Nephron progenitor cell (in vitro differentiated cells): ENCODE data around the gene RAP2B.

ENCODE experiments used
- DNase-seq: peaks from one replicate; pipeline ENCODE4 v3.0.0; 2021
- H3K27ac Mint-ChIP-seq: 2 replicates; pipeline ENCODE4 v1.8.0; 2021; ENCODE audit warnings: mild to moderate bottlenecking, moderate library complexity, mixed read lengths
- H3K27me3 Mint-ChIP-seq: 2 replicates; pipeline ENCODE4 v1.8.0; 2021; ENCODE audit warnings: mild to moderate bottlenecking, low read depth, mixed read lengths; ENCODE audit not compliant: poor library complexity
- H3K36me3 Mint-ChIP-seq: 2 replicates; pipeline ENCODE4 v1.8.0; 2021; ENCODE audit warnings: low read depth, mixed read lengths
- H3K4me1 Mint-ChIP-seq: 2 replicates; pipeline ENCODE4 v1.8.0; 2021; ENCODE audit warnings: mixed read lengths
- H3K4me3 Mint-ChIP-seq: 2 replicates; pipeline ENCODE4 v1.8.0; 2021; ENCODE audit warnings: mild to moderate bottlenecking, moderate library complexity, mixed read lengths
- H3K9me3 Mint-ChIP-seq: 2 replicates; pipeline ENCODE4 v1.8.0; 2021; ENCODE audit warnings: mild to moderate bottlenecking, moderate library complexity, mixed read lengths
- CTCF ChIP-seq: fragments of 200-600 bp; sonication (generic); IDR thresholded peaks from 2 replicates; pipeline ENCODE4 v1.5.0; 2021; ENCODE audit warnings: antibody characterized with exemption

RAP2B gene

GRCh38 chr3:153166796-153167195 lies 4.8 kb downstream of the RAP2B start:
- DNase-seq: no peak
- no peaks in the 10 kb centered on the region for H3K9me3 Mint-ChIP-seq
- H3K36me3 Mint-ChIP-seq: peaks cover 23% of the 10 kb centered on the region
- peaks cover 43% of the 10 kb centered on the region for H3K4me1 Mint-ChIP-seq
- no peak overlapping the region for H3K27ac Mint-ChIP-seq
- no peaks in the 10 kb centered on the region for H3K27me3 Mint-ChIP-seq
- H3K4me3 Mint-ChIP-seq: no peak overlapping the region
- TF ChIP-seq CTCF: no peak

GRCh38 chr3:153169793-153170383 lies 7.9 kb downstream of the RAP2B start:
- Mint-ChIP-seq H3K4me1 (peaks cover 25% of the 10 kb centered on the region), H3K27me3 (no peaks in the 10 kb centered on the region), H3K4me3 (no peak overlapping the region), H3K27ac (no peak overlapping the region), H3K36me3 (peaks cover 22% of the 10 kb centered on the region), H3K9me3 (no peaks in the 10 kb centered on the region)
- no peak for TF ChIP-seq CTCF
- no peak for DNase-seq

DNA sequence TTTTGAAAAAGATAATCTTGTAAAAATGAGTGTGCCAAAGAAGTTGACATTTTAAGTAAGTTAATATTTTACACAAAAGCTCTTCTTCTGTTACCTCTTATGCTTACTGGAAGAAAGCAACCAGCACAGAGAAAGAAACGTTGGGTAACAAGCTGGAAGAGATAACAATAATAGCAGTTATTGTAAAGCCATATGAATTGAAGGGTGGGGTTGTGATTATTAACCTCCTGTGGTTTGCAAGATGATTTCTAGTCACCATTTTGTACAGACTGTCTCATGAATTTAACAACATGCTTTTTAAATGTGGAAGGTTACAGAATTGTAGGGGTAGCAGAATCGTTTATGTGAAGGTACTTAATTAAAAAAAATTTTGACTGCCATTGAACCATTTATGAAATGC lies 9.2 kb downstream of the RAP2B start:
- no peaks in the 10 kb centered on the region for H3K27me3 Mint-ChIP-seq
- H3K4me3 Mint-ChIP-seq: no peak overlapping the region
- no peak for DNase-seq
- peaks cover 11% of the 10 kb centered on the region for H3K4me1 Mint-ChIP-seq
- H3K9me3 Mint-ChIP-seq: peaks cover 7% of the 10 kb centered on the region
- peaks cover 11% of the 10 kb centered on the region for H3K36me3 Mint-ChIP-seq
- no peak overlapping the region for H3K27ac Mint-ChIP-seq
- TF ChIP-seq CTCF: no peak

DNA sequence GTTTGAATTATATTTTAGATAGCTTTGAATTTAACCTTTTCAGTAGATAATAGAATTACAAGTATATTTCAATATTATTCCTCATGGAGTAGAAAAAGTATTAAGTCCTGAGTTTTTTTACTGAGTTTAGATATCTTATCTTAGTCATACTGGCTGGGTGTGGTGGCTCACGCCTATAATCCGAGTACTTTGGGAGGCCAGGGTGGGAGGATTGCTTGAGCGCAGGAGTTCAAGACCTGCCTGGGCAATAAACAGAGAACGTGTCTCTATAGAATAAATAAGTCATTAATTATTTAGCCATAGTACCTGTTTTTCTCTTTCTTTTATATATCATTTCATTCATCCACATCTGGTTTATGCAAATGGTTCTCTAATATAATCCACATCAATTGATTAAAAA lies 9.9 kb downstream of the RAP2B start:
- no peaks in the 10 kb centered on the region for H3K27me3 Mint-ChIP-seq
- H3K4me1 Mint-ChIP-seq: peaks cover 5% of the 10 kb centered on the region
- TF ChIP-seq CTCF: no peak
- H3K4me3 Mint-ChIP-seq: no peak overlapping the region
- no peak for DNase-seq
- peaks cover 4% of the 10 kb centered on the region for H3K36me3 Mint-ChIP-seq
- H3K9me3 Mint-ChIP-seq: peaks cover 12% of the 10 kb centered on the region
- no peak overlapping the region for H3K27ac Mint-ChIP-seq

DNA sequence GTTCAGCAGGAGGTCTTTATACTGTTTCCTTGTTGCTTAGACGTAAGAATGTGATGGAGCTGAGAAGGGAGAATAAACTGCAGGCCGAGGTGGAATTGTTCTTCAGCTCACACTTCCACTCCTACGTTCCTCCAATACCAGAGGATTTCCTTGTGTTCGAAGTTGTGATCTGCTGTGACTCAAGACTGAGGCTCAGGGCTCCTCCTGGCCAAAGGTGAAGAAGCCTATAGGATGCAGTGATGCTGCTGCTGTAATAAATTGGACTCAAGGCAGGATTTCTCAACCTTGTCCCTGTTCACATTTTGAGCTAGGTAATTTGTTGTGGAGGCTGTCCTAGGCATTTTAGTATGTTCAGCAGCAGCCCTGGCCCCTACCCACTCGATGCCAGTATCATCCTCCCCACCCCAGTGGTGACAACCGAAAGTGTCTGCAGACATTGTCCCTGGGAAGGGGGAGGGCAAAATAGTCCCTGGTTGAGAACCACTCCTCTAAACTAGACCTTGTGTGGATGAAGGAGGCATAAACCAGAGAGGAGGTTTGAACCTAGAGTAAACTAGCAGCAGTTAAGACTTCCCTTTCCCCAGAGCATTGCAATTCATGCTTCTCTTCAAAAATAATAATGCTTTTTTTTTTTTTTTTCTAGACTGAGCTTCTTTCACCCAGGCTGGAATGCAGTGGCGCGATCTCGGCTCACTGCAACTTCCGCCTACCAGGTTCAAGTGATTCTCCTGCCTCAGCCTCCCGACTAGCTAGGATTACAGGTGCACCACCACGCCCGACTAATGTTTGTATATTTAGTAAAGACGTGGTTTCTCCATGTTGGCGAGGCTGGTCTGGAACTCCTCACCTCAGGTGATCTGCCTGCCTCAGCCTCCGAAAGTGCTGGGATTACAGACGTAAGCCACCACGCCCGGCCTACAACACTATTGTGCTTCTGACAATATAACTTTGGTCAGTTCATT lies 11.1 kb downstream of the RAP2B start:
- no peak for DNase-seq
- Mint-ChIP-seq H3K4me1 (no peaks in the 10 kb centered on the region), H3K36me3 (peaks cover 4% of the 10 kb centered on the region), H3K4me3 (no peak overlapping the region), H3K27me3 (no peaks in the 10 kb centered on the region), H3K27ac (no peak overlapping the region), H3K9me3 (peaks cover 12% of the 10 kb centered on the region)
- no peak for TF ChIP-seq CTCF
